H9 (cell line): ENCODE data around the gene NDRG2. TPM values are rescaled to one million over a fixed set of nuclear protein-coding genes. Genes with fewer than 3 reads are reported as not detected.
A peak's percentile ranks its signal among the peaks of the same experiment; 100 is the strongest.

Experiments used
- DNase-seq: peaks from one replicate; pipeline ENCODE4 v3.0.0-alpha.2; 2017
- H2AFZ ChIP-seq: one replicate; pipeline ENCODE4 v1.6.1; 2013; ENCODE audit warnings: mild to moderate bottlenecking, low read length, control low read depth, moderate library complexity
- H2AK5ac ChIP-seq: 2 replicates; pipeline ENCODE4 v1.6.1; 2013; ENCODE audit warnings: low read length, control low read depth, mixed read lengths; ENCODE audit not compliant: insufficient read length
- H2BK120ac ChIP-seq: one replicate; pipeline ENCODE4 v1.6.1; 2013; ENCODE audit warnings: low read depth, mild to moderate bottlenecking, low read length, control low read depth, inconsistent platforms; ENCODE audit not compliant: poor library complexity, severe bottlenecking
- H2BK12ac ChIP-seq: 2 replicates; pipeline ENCODE4 v1.6.1; 2013; ENCODE audit warnings: low read length, control low read depth, mixed read lengths, low read depth; ENCODE audit not compliant: insufficient read length
- H2BK15ac ChIP-seq: 2 replicates; pipeline ENCODE4 v1.6.1; 2013; ENCODE audit warnings: low read depth, low read length, control low read depth
- H2BK20ac ChIP-seq: one replicate; pipeline ENCODE4 v1.6.1; 2013; ENCODE audit warnings: low read depth, mild to moderate bottlenecking, low read length, control low read depth, inconsistent platforms; ENCODE audit not compliant: poor library complexity, severe bottlenecking
- H2BK5ac ChIP-seq: 2 replicates; pipeline ENCODE4 v1.6.1; 2013; ENCODE audit warnings: low read length, control low read depth, mixed read lengths; ENCODE audit not compliant: insufficient read length
- H3K14ac ChIP-seq: 2 replicates; pipeline ENCODE4 v1.6.1; 2013; ENCODE audit warnings: low read length, control low read depth; ENCODE audit not compliant: insufficient read depth
- H3K18ac ChIP-seq: 2 replicates; pipeline ENCODE4 v1.6.1; 2013; ENCODE audit warnings: low read depth, mild to moderate bottlenecking, mixed read lengths, low read length, control low read depth; ENCODE audit not compliant: insufficient read length
- H3K23ac ChIP-seq: 2 replicates; pipeline ENCODE4 v1.6.1; 2013; ENCODE audit warnings: low read length, control low read depth, mixed read lengths, low read depth; ENCODE audit not compliant: insufficient read length
- H3K23me2 ChIP-seq: 2 replicates; pipeline ENCODE4 v1.6.1; 2013; ENCODE audit warnings: low read depth, mild to moderate bottlenecking, mixed read lengths, low read length, control low read depth; ENCODE audit not compliant: insufficient read length, poor library complexity, severe bottlenecking
- H3K27ac ChIP-seq: 2 replicates; pipeline ENCODE4 v1.5.1; 2013; ENCODE audit warnings: low read length, control low read depth, mixed read lengths, low read depth; ENCODE audit not compliant: insufficient read length
- H3K27me3 ChIP-seq: 2 replicates; pipeline ENCODE4 v1.6.1; 2013; ENCODE audit warnings: low read length, control low read depth, inconsistent platforms; ENCODE audit not compliant: insufficient read depth
- H3K4ac ChIP-seq: 2 replicates; pipeline ENCODE4 v1.6.1; 2013; ENCODE audit warnings: low read depth, mild to moderate bottlenecking, control low read depth, inconsistent platforms, low read length, moderate library complexity
- H3K4me1 ChIP-seq: 2 replicates; pipeline ENCODE4 v1.6.1; 2013; ENCODE audit warnings: low read length, control low read depth, inconsistent platforms; ENCODE audit not compliant: insufficient read depth
- H3K4me2 ChIP-seq: 2 replicates; pipeline ENCODE4 v1.6.1; 2013; ENCODE audit warnings: low read length, control low read depth, mixed read lengths; ENCODE audit not compliant: insufficient read length, insufficient read depth
- H3K56ac ChIP-seq: 2 replicates; pipeline ENCODE4 v1.6.1; 2013; ENCODE audit warnings: low read depth, mild to moderate bottlenecking, mixed read lengths, low read length, control low read depth; ENCODE audit not compliant: insufficient read length
- H3K79me1 ChIP-seq: 2 replicates; pipeline ENCODE4 v1.6.1; 2013; ENCODE audit warnings: low read depth, mild to moderate bottlenecking, moderate library complexity, low read length, control low read depth, inconsistent platforms; ENCODE audit not compliant: insufficient read depth, poor library complexity, severe bottlenecking
- H3K79me2 ChIP-seq: 2 replicates; pipeline ENCODE4 v1.6.1; 2013; ENCODE audit warnings: low read length, control low read depth, inconsistent platforms; ENCODE audit not compliant: insufficient read depth
- H3K9ac ChIP-seq: 2 replicates; pipeline ENCODE4 v1.6.1; 2013; ENCODE audit warnings: low read length, control low read depth, mixed read lengths; ENCODE audit not compliant: insufficient read length; ENCODE audit errors: extremely low read depth
- H3K9me3 ChIP-seq: one replicate; pipeline ENCODE4 v1.6.1; 2013; ENCODE audit warnings: low read depth, low read length, inconsistent platforms; ENCODE audit not compliant: control insufficient read depth
- H3T11ph ChIP-seq: one replicate; pipeline ENCODE4 v1.6.1; 2013; ENCODE audit warnings: mild to moderate bottlenecking, low read length, control low read depth, inconsistent platforms
- H4K20me1 ChIP-seq: one replicate; pipeline ENCODE4 v1.6.1; 2013; ENCODE audit not compliant: control insufficient read depth, insufficient read length, insufficient read depth
- H4K5ac ChIP-seq: 2 replicates; pipeline ENCODE4 v1.6.1; 2013; ENCODE audit warnings: low read depth, mild to moderate bottlenecking, mixed read lengths, low read length, control low read depth; ENCODE audit not compliant: insufficient read length
- H4K8ac ChIP-seq: replicated peaks from 2 replicates; pipeline ENCODE4 v1.6.1; 2013; ENCODE audit warnings: low read length, control low read depth, mixed read lengths, low read depth; ENCODE audit not compliant: insufficient read length
- H4K91ac ChIP-seq: 2 replicates; pipeline ENCODE4 v1.6.1; 2013; ENCODE audit warnings: low read depth, mild to moderate bottlenecking, moderate library complexity, mixed read lengths, low read length, control low read depth; ENCODE audit not compliant: insufficient read length
- H3K27ac Mint-ChIP-seq, 3 experiments: 2 replicates in 2 of 3; 3 replicates in 1 of 3; pipeline ENCODE4 v1.8.0; 2020 to 2021; ENCODE audit warnings: mixed read lengths in 3 of 3, mild to moderate bottlenecking in 1 of 3, moderate library complexity in 1 of 3
- H3K27me3 Mint-ChIP-seq: 2 replicates; pipeline ENCODE4 v1.8.0; 2021; ENCODE audit warnings: low read depth, mild to moderate bottlenecking, moderate library complexity, mixed read lengths
- H3K36me3 Mint-ChIP-seq, 3 experiments: 2 replicates in 2 of 3; 3 replicates in 1 of 3; pipeline ENCODE4 v1.8.0; 2020 to 2021; ENCODE audit warnings: low read depth in 3 of 3, mixed read lengths in 3 of 3; ENCODE audit not compliant: insufficient read depth in 1 of 3
- H3K4me1 Mint-ChIP-seq, 2 experiments: 2 replicates each; pipeline ENCODE4 v1.8.0; 2020; ENCODE audit warnings: mixed read lengths in 2 of 2
- H3K4me3 Mint-ChIP-seq, 2 experiments: 2 replicates in 1 of 2; 3 replicates in 1 of 2; pipeline ENCODE4 v1.8.0; 2020 to 2021; ENCODE audit warnings: mild to moderate bottlenecking in 2 of 2, mixed read lengths in 2 of 2, moderate library complexity in 1 of 2
- H3K9me3 Mint-ChIP-seq, 2 experiments: 2 replicates in 1 of 2; 3 replicates in 1 of 2; pipeline ENCODE4 v1.8.0; 2020; ENCODE audit warnings: mild to moderate bottlenecking in 2 of 2, mixed read lengths in 2 of 2, moderate library complexity in 1 of 2
- CTCF ChIP-seq: fragments of 200-600 bp; sonication (generic); conservative IDR thresholded peaks from 3 replicates; pipeline ENCODE4 v1.8.0; 2021; ENCODE audit warnings: antibody characterized with exemption, mild to moderate bottlenecking
- WGBS: extraction: QIAGEN DNeasy Blood & Tissue Kit; methylation state at CpG from one replicate; pipeline ENCODE4 v1.1.7; 2013; ENCODE audit warnings: missing lambda C conversion rate, low lambda C conversion rate, mixed read lengths; ENCODE audit not compliant: insufficient read length; ENCODE audit errors: extremely low coverage; 5-methylcytosine and 5-hydroxymethylcytosine counted together
- total RNA-seq: library from RNA; stranded (reverse); gene quantifications from 2 replicates; pipeline ENCODE4 v1.2.1, GENCODE V29; 2021

NDRG2 gene
- total RNA-seq, 1 experiment from 2014 or later: 20.6 TPM

- H2AFZ ChIP-seq: peak overlapping the region; percentile 6
- no peaks in the 10 kb centered on the region for H3K27me3 ChIP-seq
- H3K79me2 ChIP-seq: no peaks in the 10 kb centered on the region
- no peaks in the 10 kb centered on the region for H3K79me1 ChIP-seq
- no peaks in the 10 kb centered on the region for H4K20me1 ChIP-seq
- peaks cover 8 to 12% of the 10 kb centered on the region in 2 experiments for H3K4me1 Mint-ChIP-seq
- H2BK12ac ChIP-seq: no peak overlapping the region
- H4K91ac ChIP-seq: no peak overlapping the region
- peak overlapping the region; percentile 89 to 99 (median 97); a peak in 6 of 7 replicates for H3K27ac Mint-ChIP-seq
- no peak overlapping the region for H2BK120ac ChIP-seq
- TF ChIP-seq CTCF: peak; percentile 86
- no peak overlapping the region for H3K27ac ChIP-seq
- no peak overlapping the region for H4K5ac ChIP-seq
- H3K9ac ChIP-seq: peak overlapping the region; percentile 60
- no peak overlapping the region for H2AK5ac ChIP-seq
- H3K9me3 ChIP-seq: no peaks in the 10 kb centered on the region
- H2BK15ac ChIP-seq: no peak overlapping the region
- peaks cover 31% of the 10 kb centered on the region for H3K27me3 Mint-ChIP-seq
- H2BK20ac ChIP-seq: no peak overlapping the region
- H3K4ac ChIP-seq: no peak overlapping the region
- H3K18ac ChIP-seq: peak overlapping the region; percentile 6
- no peak overlapping the region for H2BK5ac ChIP-seq
- no peaks in the 10 kb centered on the region for H3K9me3 Mint-ChIP-seq
- peak overlapping the region; percentile 91 to 94 for H3K4me3 Mint-ChIP-seq
- WGBS: no CpG with 5 or more reads among the region's 47 CpGs
- H3T11ph ChIP-seq: no peak overlapping the region
- H3K23me2 ChIP-seq: peaks cover 6% of the 10 kb centered on the region
- DNase-seq: peak; percentile 94
- H3K4me2 ChIP-seq: peak overlapping the region; percentile 75
- H3K4me1 ChIP-seq: no peaks in the 10 kb centered on the region
- H3K56ac ChIP-seq: no peak overlapping the region
- no peak overlapping the region for H3K23ac ChIP-seq
- no peaks in the 10 kb centered on the region for H3K36me3 Mint-ChIP-seq
- H4K8ac ChIP-seq: no peak overlapping the region
- peak overlapping the region; percentile 77; the same call in 1 of the 2 replicates for H3K14ac ChIP-seq
Measured at GRCh38 chr14:20970983-20971704, 53.7 kb downstream of the NDRG2 start.
